GM19238 (cell line): ENCODE data around the gene TCF7L1.

Experiments used
- DNase-seq: peaks from one replicate; pipeline ENCODE4 v3.0.0; 2011; ENCODE audit warnings: low spot score; ENCODE audit not compliant: insufficient read length

TCF7L1 gene

DNA sequence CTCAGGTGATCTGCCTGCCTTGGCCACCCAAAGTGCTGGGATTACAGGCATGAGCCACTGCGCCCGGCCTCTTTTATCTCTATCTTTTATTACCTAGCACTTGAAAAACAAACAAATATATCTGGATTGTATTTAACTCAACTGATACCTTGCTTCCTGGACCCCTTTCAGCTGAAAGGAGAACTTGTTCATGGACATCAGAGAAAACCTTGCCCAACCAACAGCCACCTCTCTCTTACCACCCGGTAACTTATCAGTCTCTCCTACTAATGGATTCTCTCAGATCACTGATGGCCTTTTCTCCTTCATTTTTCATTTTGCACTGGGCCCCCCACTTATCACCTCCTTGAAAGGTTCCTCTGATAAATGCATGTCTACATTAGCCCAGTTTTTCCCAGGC is 214.4 kb downstream of the TCF7L1 start:
- no peak for DNase-seq

DNA sequence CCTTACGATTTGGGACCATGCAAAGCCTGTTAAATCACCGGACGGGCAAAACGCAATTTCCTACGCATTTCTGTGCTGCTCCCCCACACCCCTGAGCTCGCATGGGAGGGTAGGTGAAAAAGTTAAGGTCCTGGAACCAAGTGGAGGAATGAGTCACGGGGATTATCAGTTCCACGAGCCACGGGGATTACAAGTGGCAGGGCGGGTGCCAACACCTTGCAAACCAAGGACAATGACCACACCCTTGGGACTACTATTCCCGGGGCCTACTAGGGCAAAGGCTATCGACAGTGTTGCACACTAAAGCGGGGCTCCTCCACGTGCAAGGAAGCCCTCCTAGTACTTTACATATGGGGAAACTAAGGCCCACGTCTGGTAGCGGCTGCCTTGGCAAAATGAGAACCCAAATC is 220.7 kb downstream of the TCF7L1 start:
- no peak for DNase-seq

DNA sequence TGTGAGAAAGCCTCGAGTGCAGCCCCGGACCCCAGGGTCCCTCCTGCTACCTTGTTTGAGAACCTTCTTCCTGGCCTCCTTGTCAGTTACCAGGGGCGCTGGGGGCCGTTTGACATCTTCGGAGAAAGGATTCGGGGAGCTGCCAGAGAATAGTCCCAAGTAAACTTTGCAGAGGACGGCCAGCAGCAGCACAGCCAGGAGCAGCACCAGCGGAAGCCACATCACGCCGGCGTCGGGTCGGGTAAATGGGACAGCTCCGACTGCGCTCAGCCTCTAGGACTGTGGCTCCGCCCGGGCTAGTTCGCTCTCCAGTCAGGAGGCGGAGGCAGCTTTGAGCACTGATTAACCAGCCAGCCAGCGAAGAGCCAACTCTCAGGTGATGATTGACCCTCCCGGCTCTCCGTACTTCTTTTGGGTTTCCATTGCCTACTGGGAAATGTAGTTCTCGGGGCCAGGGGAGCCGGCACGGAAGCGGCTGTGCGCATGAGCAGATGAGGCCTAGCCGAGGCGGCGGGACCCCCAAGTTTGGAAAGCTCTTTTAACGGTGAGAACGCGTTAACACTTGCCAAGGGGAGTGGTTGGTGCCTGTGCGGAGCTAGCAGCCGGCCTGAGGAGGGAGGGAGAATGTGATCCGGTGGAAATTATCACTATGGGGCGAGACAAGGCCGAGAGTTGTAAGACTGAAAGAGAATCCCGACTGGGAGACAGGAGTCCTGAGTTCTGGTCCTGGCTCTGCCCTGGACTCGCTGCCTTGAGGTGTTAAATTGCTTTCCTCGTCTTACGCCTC is 221.3 kb downstream of the TCF7L1 start, which contains the start of the genes ELMOD3 and RETSAT:
Gene ELMOD3 (plus strand): TSS at position 484 of the 787 bp plus-strand sequence. CDS start 2,430 bp downstream, outside the sequence.
Gene RETSAT (minus strand): TSS at position 243 of the 787 bp plus-strand sequence. CDS start 21 bp downstream, at position 222.
- DNase-seq: peak; percentile 97

DNA sequence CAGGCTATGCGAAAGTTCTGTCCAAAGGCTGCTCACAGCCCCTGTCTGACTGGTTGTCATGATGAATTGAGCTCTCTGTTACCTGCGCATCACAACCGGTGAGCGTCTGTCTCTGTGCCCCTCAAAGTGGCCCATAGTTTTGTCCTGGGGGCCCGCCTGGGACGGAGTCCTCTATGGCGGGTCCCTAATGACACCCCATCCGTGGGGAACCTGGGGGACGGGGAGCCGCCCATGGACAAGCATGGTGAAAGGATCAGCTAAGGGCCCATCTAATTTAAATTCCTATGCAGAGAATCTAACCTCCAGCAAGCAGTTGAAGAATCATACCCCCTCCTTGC is 221.8 kb downstream of the TCF7L1 start:
- DNase-seq: peak; percentile 21

DNA sequence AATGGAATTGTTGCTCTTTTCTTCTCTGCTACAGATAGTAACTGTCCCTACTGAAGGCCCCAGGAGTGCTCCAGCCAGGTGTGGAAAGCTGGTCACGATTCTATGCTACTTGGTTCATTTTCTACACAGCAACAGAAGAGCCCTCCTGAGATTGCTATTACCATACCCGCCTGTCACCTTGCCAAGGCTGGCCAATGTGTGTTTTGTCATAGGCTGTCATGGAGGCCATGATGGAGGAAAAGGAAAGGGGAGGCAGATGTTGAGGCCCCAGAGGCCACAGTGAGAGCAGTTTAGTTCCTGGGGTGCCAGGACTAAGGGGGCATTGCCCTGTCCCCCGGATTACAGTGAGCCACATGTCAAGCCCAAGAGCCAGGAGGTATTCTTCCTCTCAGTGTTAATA is 222.3 kb downstream of the TCF7L1 start:
- no peak for DNase-seq

DNA sequence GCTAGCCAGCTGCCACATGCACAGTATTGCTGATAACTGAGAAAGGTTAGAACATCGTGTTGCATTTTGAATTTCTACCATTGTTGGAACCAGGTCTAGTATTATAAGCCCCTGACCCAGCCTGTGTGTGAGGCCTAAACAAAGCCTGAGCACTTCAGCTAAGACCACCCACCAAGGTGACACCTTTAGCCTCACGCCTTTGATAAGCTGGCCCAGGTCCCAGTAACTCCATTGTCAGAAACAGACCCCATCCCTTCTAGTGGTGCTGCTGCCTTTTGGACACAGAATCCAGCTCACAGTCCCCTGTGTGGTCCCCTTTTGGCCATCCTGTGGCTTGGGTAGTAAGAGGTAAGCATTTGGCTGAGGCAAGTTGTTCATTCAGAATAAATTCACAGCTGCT is 223.0 kb downstream of the TCF7L1 start:
- DNase-seq: no peak

DNA sequence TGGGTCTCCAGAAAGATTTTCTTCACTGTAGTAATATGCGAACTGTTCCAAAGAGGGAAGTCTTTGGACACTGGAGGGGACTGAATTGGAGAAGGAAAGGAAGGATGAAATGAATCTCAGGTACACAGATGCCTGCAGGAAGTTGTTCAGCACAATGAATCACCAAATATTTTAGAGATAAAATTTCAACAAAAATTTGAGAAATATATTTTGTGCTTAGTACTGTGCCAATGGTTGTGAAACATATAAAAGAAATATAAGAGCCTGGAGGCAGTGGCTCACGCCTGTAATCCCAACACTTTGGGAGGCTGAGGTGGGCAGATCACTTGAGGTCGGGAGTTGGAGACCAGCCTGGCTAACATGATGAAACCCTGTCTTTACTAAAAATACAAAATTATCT is 224.5 kb downstream of the TCF7L1 start:
- DNase-seq: no peak
